Measurements from ENCODE around the gene PRODH. TPM values are rescaled to one million over a fixed set of nuclear protein-coding genes. Genes with fewer than 3 reads are reported as not detected.
"Not testable (repeated sequence)": the region's sequence is repeated elsewhere in the genome, so short reads cannot be mapped to it uniquely, and the experiment has no call there.

Gene PRODH
- total RNA-seq, 2 experiments from 2014 or later, result not detected

- H3K27me3 Mint-ChIP-seq; H3K9me3 Mint-ChIP-seq; H3K4me3 Mint-ChIP-seq; intact Hi-C loops (cut with DNase I, micrococcal nuclease); H3K36me3 ChIP-seq (ENCODE audit: insufficient read depth, low read length); H3K4me1 Mint-ChIP-seq (ENCODE audit: low read depth); H3K9me3 ChIP-seq (ENCODE audit: control insufficient read depth in 1 of 2, insufficient read depth in 1 of 2, low read length in 2 of 2); H3K27ac ChIP-seq (ENCODE audit: low read depth in 1 of 2, low read length in 2 of 2); DNase-seq; H3K36me3 Mint-ChIP-seq (ENCODE audit: low read depth); H3K27ac Mint-ChIP-seq; CTCF ChIA-PET; POLR2A ChIA-PET; ATAC-seq (ENCODE audit: poor library complexity); H3K4me3 ChIP-seq (ENCODE audit: low read length); H3K4me1 ChIP-seq (ENCODE audit: insufficient read depth, low read length); H3K27me3 ChIP-seq (ENCODE audit: control insufficient read depth in 1 of 2, insufficient read depth in 2 of 2, low read length in 2 of 2): not testable (repeated sequence)
Measured at GRCh38 chr22:18890510-18891192, 45.4 kb downstream of the PRODH start.

DNA sequence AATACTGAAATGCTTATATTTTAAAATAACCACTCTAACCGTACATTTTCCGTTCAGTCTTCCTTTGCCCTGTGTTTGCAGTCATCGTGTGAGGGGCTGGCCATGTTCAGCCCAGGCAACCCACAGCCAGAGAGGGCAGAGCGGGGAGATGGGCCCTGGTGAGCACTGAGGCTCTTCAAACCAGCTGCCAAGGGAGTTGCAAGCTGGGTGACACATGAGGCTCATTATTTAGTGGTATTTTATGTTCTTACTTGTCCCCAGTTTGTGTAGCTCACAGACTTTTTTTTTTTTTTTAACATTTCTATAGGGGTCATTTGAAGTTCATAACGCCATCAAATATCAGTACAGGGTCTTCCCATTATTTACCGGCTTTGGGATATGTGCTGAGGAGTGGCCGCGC is 48.0 kb downstream of the PRODH start:
- no peaks in the 10 kb centered on the region for H3K4me1 Mint-ChIP-seq (ENCODE audit: low read depth)
- POLR2A ChIA-PET, result no interaction called here
- DNase-seq, result no peak

GRCh38 chr22:18884465-18884864 is 51.6 kb downstream of the PRODH start:
- H3K27me3 ChIP-seq (ENCODE audit: control insufficient read depth in 1 of 2, insufficient read depth in 2 of 2, low read length in 2 of 2); H3K27ac Mint-ChIP-seq; H3K4me1 ChIP-seq (ENCODE audit: insufficient read depth, low read length); H3K4me3 Mint-ChIP-seq; POLR2A ChIA-PET; H3K36me3 ChIP-seq (ENCODE audit: insufficient read depth, low read length); intact Hi-C loops (cut with DNase I, micrococcal nuclease); ATAC-seq (ENCODE audit: poor library complexity); H3K27me3 Mint-ChIP-seq; H3K4me3 ChIP-seq (ENCODE audit: low read length); H3K27ac ChIP-seq (ENCODE audit: low read depth in 1 of 2, low read length in 2 of 2); H3K9me3 ChIP-seq (ENCODE audit: control insufficient read depth in 1 of 2, insufficient read depth in 1 of 2, low read length in 2 of 2); CTCF ChIA-PET; H3K36me3 Mint-ChIP-seq (ENCODE audit: low read depth); H3K9me3 Mint-ChIP-seq; H3K4me1 Mint-ChIP-seq (ENCODE audit: low read depth); DNase-seq: not testable (repeated sequence)

More for the DNA sequence above, 48.0 kb downstream of the PRODH start:
- Histone ChIP-seq H3K4me1 (ENCODE audit: insufficient read depth, low read length) (no peaks in the 10 kb centered on the region), H3K36me3 (ENCODE audit: insufficient read depth, low read length) (no peaks in the 10 kb centered on the region), H3K27me3 (ENCODE audit: control insufficient read depth in 1 of 2, insufficient read depth in 2 of 2, low read length in 2 of 2) (no peaks in the 10 kb centered on the region), H3K9me3 (ENCODE audit: control insufficient read depth in 1 of 2, insufficient read depth in 1 of 2, low read length in 2 of 2) (no peaks in the 10 kb centered on the region), H3K4me3 (ENCODE audit: low read length) (no peak overlapping the region), H3K27ac (ENCODE audit: low read depth in 1 of 2, low read length in 2 of 2) (no peak overlapping the region)
- no peak overlapping the region for H3K4me3 Mint-ChIP-seq
- H3K36me3 Mint-ChIP-seq (ENCODE audit: low read depth), result no peaks in the 10 kb centered on the region
- H3K27ac Mint-ChIP-seq, result no peak overlapping the region
- intact Hi-C loops (cut with DNase I, micrococcal nuclease), result no loop called here
- TF ChIP-seq, protein P1, sequence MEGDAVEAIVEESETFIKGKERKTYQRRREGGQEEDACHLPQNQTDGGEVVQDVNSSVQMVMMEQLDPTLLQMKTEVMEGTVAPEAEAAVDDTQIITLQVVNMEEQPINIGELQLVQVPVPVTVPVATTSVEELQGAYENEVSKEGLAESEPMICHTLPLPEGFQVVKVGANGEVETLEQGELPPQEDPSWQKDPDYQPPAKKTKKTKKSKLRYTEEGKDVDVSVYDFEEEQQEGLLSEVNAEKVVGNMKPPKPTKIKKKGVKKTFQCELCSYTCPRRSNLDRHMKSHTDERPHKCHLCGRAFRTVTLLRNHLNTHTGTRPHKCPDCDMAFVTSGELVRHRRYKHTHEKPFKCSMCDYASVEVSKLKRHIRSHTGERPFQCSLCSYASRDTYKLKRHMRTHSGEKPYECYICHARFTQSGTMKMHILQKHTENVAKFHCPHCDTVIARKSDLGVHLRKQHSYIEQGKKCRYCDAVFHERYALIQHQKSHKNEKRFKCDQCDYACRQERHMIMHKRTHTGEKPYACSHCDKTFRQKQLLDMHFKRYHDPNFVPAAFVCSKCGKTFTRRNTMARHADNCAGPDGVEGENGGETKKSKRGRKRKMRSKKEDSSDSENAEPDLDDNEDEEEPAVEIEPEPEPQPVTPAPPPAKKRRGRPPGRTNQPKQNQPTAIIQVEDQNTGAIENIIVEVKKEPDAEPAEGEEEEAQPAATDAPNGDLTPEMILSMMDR (IDR thresholded peaks at IDR 0.05), result no peak
- no peak for ATAC-seq (ENCODE audit: poor library complexity)
- no peaks in the 10 kb centered on the region for H3K27me3 Mint-ChIP-seq
- H3K9me3 Mint-ChIP-seq, result peaks cover 2% of the 10 kb centered on the region
- CTCF ChIA-PET, result no interaction called here

DNA sequence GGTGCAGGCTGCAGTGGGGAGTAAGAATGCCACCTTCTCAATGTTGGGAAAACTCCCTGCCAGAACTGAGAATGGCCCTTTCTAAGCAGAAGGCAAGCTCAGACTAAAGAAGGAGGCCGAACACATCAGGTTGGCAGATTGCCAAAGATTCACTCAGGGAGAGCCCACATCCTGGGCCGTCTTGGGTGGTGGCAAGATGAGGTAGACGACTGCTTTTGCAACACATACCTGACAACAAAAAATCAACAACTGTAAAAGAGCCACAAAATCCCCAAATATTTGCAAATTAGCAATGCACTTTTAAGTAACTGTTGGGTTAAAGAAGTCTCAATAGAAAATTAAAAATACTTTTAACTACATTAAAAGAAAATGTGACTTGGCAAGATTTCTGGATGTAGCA is 54.8 kb downstream of the PRODH start:
- POLR2A ChIA-PET; H3K36me3 Mint-ChIP-seq (ENCODE audit: low read depth); H3K4me3 ChIP-seq (ENCODE audit: low read length); intact Hi-C loops (cut with DNase I, micrococcal nuclease); H3K9me3 ChIP-seq (ENCODE audit: control insufficient read depth in 1 of 2, insufficient read depth in 1 of 2, low read length in 2 of 2); H3K27me3 Mint-ChIP-seq; H3K27me3 ChIP-seq (ENCODE audit: control insufficient read depth in 1 of 2, insufficient read depth in 2 of 2, low read length in 2 of 2); CTCF ChIA-PET; H3K4me1 ChIP-seq (ENCODE audit: insufficient read depth, low read length); H3K9me3 Mint-ChIP-seq; H3K4me1 Mint-ChIP-seq (ENCODE audit: low read depth); H3K4me3 Mint-ChIP-seq; H3K27ac ChIP-seq (ENCODE audit: low read depth in 1 of 2, low read length in 2 of 2); ATAC-seq (ENCODE audit: poor library complexity); H3K36me3 ChIP-seq (ENCODE audit: insufficient read depth, low read length): not testable (repeated sequence)
- peak overlapping the region; percentile 56 for H3K27ac Mint-ChIP-seq
- peak; percentile 16 to 89 (median 75) for DNase-seq

Other genes starting within 250 kb of the PRODH start
- 10 to 100 TPM; 14.6 to 15.3 TPM for gene DGCR6, start 30.0 kb downstream of the PRODH start, total RNA-seq
- 10 to 100 TPM; 31.9 to 35.5 TPM for gene DGCR2, start 186.1 kb upstream of the PRODH start, total RNA-seq
- under 1 TPM in 1 of 2 experiments, not detected in 1; 0.31 TPM for gene TSSK2, start 195.0 kb upstream of the PRODH start, total RNA-seq
- gene ESS2, start 208.4 kb upstream of the PRODH start, total RNA-seq, result 10 to 100 TPM; 56.1 to 58.0 TPM
- gene GSC2, start 214.0 kb upstream of the PRODH start, total RNA-seq, result not detected
- 10 to 100 TPM; 17.6 to 18.0 TPM for gene SLC25A1, start 242.4 kb upstream of the PRODH start, total RNA-seq

Data from CD4-positive, alpha-beta T cell (primary cell).